Medulla oblongata (tissue), 1 donor: ENCODE measurements around the gene CADM1.

Source experiments
- DNase-seq: peaks from one replicate; pipeline ENCODE4 v3.0.0-alpha.2; 2015; ENCODE audit errors: extremely low spot score

CADM1 gene

GRCh38 chr11:115407496-115407895, 96.7 kb downstream of the CADM1 start:
- DNase-seq, result no peak

- DNase-seq, result no peak
These were observed 97.8 kb downstream of the CADM1 start for GRCh38 chr11:115406404-115406803.

GRCh38 chr11:115398333-115399080, 105.7 kb downstream of the CADM1 start:
- DNase-seq, result no peak

- DNase-seq, result no peak
These were observed 107.7 kb downstream of the CADM1 start for GRCh38 chr11:115396533-115396932.

- DNase-seq, result no peak
These were observed 110.3 kb downstream of the CADM1 start for GRCh38 chr11:115393950-115394349.

- DNase-seq, result no peak
These were observed 112.6 kb downstream of the CADM1 start for GRCh38 chr11:115391598-115391997.

- DNase-seq, result no peak
These were observed 113.1 kb downstream of the CADM1 start for GRCh38 chr11:115391160-115391559.

- no peak for DNase-seq
These were observed 113.8 kb downstream of the CADM1 start for GRCh38 chr11:115390441-115390840.

GRCh38 chr11:115389790-115390189, 114.4 kb downstream of the CADM1 start:
- DNase-seq, result peak; percentile 20

GRCh38 chr11:115385226-115385625, 119.0 kb downstream of the CADM1 start:
- no peak for DNase-seq

- no peak for DNase-seq
These were observed 120.0 kb downstream of the CADM1 start for GRCh38 chr11:115384236-115384635.

- DNase-seq, result no peak
These were observed 120.8 kb downstream of the CADM1 start for GRCh38 chr11:115383431-115383830.

- no peak for DNase-seq
These were observed 124.7 kb downstream of the CADM1 start for GRCh38 chr11:115379528-115379927.

GRCh38 chr11:115378557-115378956, 125.7 kb downstream of the CADM1 start:
- DNase-seq, result no peak

- DNase-seq, result no peak
These were observed 126.3 kb downstream of the CADM1 start for GRCh38 chr11:115377882-115378296.

GRCh38 chr11:115368616-115369015, 135.6 kb downstream of the CADM1 start:
- no peak for DNase-seq

GRCh38 chr11:115366826-115367225, 137.4 kb downstream of the CADM1 start:
- DNase-seq, result no peak

- no peak for DNase-seq
These were observed 138.3 kb downstream of the CADM1 start for GRCh38 chr11:115365907-115366306.

GRCh38 chr11:115364896-115365295, 139.3 kb downstream of the CADM1 start:
- no peak for DNase-seq

GRCh38 chr11:115363921-115364320, 140.3 kb downstream of the CADM1 start:
- no peak for DNase-seq

- no peak for DNase-seq
These were observed 140.8 kb downstream of the CADM1 start for GRCh38 chr11:115363426-115363825.

- DNase-seq, result no peak
These were observed 141.2 kb downstream of the CADM1 start for GRCh38 chr11:115362997-115363396.

- DNase-seq, result no peak
These were observed 143.2 kb downstream of the CADM1 start for GRCh38 chr11:115361025-115361424.
